Panc1 (cell line): ENCODE data around the gene DTWD1. TPM values are rescaled to one million over a fixed set of nuclear protein-coding genes. Genes with fewer than 3 reads are reported as not detected.
"Not testable (repeated sequence)": the region's sequence is repeated elsewhere in the genome, so short reads cannot be mapped to it uniquely, and the experiment has no call there.

Experiments
- ATAC-seq: fragments of 200-7000 bp; cut with Tn5 transposase; 2 replicates; pipeline ENCODE4 v1.9.1; 2020; ENCODE audit warnings: mild to moderate bottlenecking, moderate library complexity
- BruUV-seq: library from RNA; stranded (reverse); fragments of 400-500 nt; replicated peaks from 2 replicates; lab custom pipeline; 2021; lab: Mats Ljungman, UMichigan
- CTCF ChIA-PET: fragments of 300-600 bp; sonication (Branson Sonifier 250); formaldehyde crosslinking; loops from one replicate; lab custom pipeline; 2022; ENCODE audit warnings: antibody characterized with exemption; lab: Charles Lee
- POLR2A ChIA-PET: fragments of 300-600 bp; sonication (Branson Sonifier 250); formaldehyde crosslinking; loops from one replicate; lab custom pipeline; 2022; ENCODE audit warnings: antibody characterized with exemption; lab: Charles Lee
- DNase-seq: peaks from one replicate; pipeline ENCODE4 v3.0.0-alpha.2; 2010; ENCODE audit warnings: low read depth, low spot score
- H3K27ac ChIP-seq: 2 replicates; pipeline ENCODE4 v1.5.1; 2011; ENCODE audit warnings: mild to moderate bottlenecking, low read length, inconsistent platforms
- H3K27me3 ChIP-seq: fragments of 200-500 bp; sonication (Bioruptor generic); 2 replicates; pipeline ENCODE4 v1.6.0; 2014; ENCODE audit warnings: low read length, inconsistent platforms; ENCODE audit not compliant: control insufficient read depth, insufficient read depth
- H3K36me3 ChIP-seq: fragments of 200-500 bp; sonication (Bioruptor generic); 2 replicates; pipeline ENCODE4 v1.5.1; 2014; ENCODE audit warnings: inconsistent platforms, mild to moderate bottlenecking, low read length, moderate library complexity; ENCODE audit not compliant: control insufficient read depth, insufficient read depth
- H3K4me1 ChIP-seq: 2 replicates; pipeline ENCODE4 v1.5.1; 2011; ENCODE audit warnings: inconsistent platforms, mild to moderate bottlenecking, low read length, moderate library complexity; ENCODE audit not compliant: control insufficient read depth, insufficient read depth
- H3K4me3 ChIP-seq, 2 experiments: 2 replicates each; pipeline ENCODE4 v1.5.1; 2011 to 2012; ENCODE audit warnings: low read depth in 2 of 2, low read length in 2 of 2, mild to moderate bottlenecking in 2 of 2, inconsistent platforms in 1 of 2, moderate library complexity in 1 of 2
- H3K9me3 ChIP-seq: fragments of 200-500 bp; sonication (Bioruptor generic); 2 replicates; pipeline ENCODE4 v1.5.1; 2014; ENCODE audit warnings: low read depth, mild to moderate bottlenecking, inconsistent platforms, low read length, moderate library complexity; ENCODE audit not compliant: control insufficient read depth, insufficient read depth
- CTCF ChIP-seq: fragments of 450-650 bp; IDR thresholded peaks from 2 replicates; pipeline ENCODE4 v1.5.1; 2017; ENCODE audit warnings: mild to moderate bottlenecking
- POLR2AphosphoS5 ChIP-seq: IDR thresholded peaks from 2 replicates; pipeline ENCODE4 v1.6.1; 2012; ENCODE audit warnings: mild to moderate bottlenecking, low read depth, low read length, moderate library complexity
- REST ChIP-seq, 2 experiments: IDR thresholded peaks; 2 replicates each; pipeline ENCODE4 v1.6.1; 2011 to 2012; ENCODE audit warnings: low read depth in 2 of 2, control low read depth in 1 of 2, low read length in 1 of 2, mild to moderate bottlenecking in 1 of 2, moderate library complexity in 1 of 2; ENCODE audit not compliant: insufficient read depth in 1 of 2
- SIN3A ChIP-seq: IDR thresholded peaks from 2 replicates; pipeline ENCODE4 v1.6.1; 2012; ENCODE audit warnings: low read depth, mild to moderate bottlenecking, low read length, moderate library complexity, borderline replicate concordance; ENCODE audit not compliant: insufficient read depth
- TCF7L2 ChIP-seq: IDR thresholded peaks from 2 replicates; pipeline ENCODE4 v1.6.1; 2011; ENCODE audit warnings: mild to moderate bottlenecking, low read depth, low read length, inconsistent platforms
- in situ Hi-C: cut with HindIII; loops from 2 replicates; pipeline ENCODE4 v1.10.0; 2016; ENCODE audit warnings: low sequenced_read_pairs, low pct_unique_long_range_greater_than_20kb
- intact Hi-C: fragments of 100-400 bp; cut with micrococcal nuclease; formaldehyde crosslinking; loops from one replicate; pipeline ENCODE4 v1.10.0; 2022; ENCODE audit not compliant: unreplicated experiment
- total RNA-seq: library from RNA; stranded (reverse); gene quantifications from one replicate; pipeline ENCODE4 v1.2.1, GENCODE V29; 2021; ENCODE audit not compliant: unreplicated experiment

The DTWD1 gene
- total RNA-seq, 1 experiment from 2014 or later: 19.8 TPM

- DNase-seq: no peak
- no peaks in the 10 kb centered on the region for H3K9me3 ChIP-seq
- no TSS peak for BruUV-seq
- no peaks in the 10 kb centered on the region for H3K4me1 ChIP-seq
- no peak overlapping the region for H3K27ac ChIP-seq
- ATAC-seq: no peak
- POLR2A ChIA-PET: no interaction called here
- peaks cover 2% of the 10 kb centered on the region; the same call in 1 of the 2 replicates for H3K27me3 ChIP-seq
- intact Hi-C loops: no loop called here
- no peak for TF ChIP-seq CTCF
- no peaks in the 10 kb centered on the region for H3K36me3 ChIP-seq
- in situ Hi-C loops: no loop called here
- CTCF ChIA-PET: no interaction called here
- no peak overlapping the region for H3K4me3 ChIP-seq
Measured at GRCh38 chr15:49696433-49696832, 75.6 kb downstream of the DTWD1 start.

GRCh38 chr15:49697121-49697520 is 76.3 kb downstream of the DTWD1 start:
- no TSS peak for BruUV-seq
- H3K27me3 ChIP-seq: 0 out of 2 replicates have a peak, but pooled peaks cover 2% of the 10 kb centered on the region
- TF ChIP-seq CTCF: no peak
- no peak for TF ChIP-seq SIN3A
- no peak for TF ChIP-seq POLR2AphosphoS5
- TF ChIP-seq REST (IDR thresholded peaks at IDR 0.05; ENCODE audit: insufficient read depth in 1 of 2, low read depth in 2 of 2, low read length in 1 of 2): no peak
- TF ChIP-seq TCF7L2: no peak
- in situ Hi-C loops: no loop called here
- H3K4me3 ChIP-seq: no peak overlapping the region
- CTCF ChIA-PET: no interaction called here
- H3K9me3 ChIP-seq: no peaks in the 10 kb centered on the region
- ATAC-seq: no peak
- no peak overlapping the region for H3K27ac ChIP-seq
- DNase-seq: no peak
- intact Hi-C loops: no loop called here
- no peaks in the 10 kb centered on the region for H3K4me1 ChIP-seq
- no peaks in the 10 kb centered on the region for H3K36me3 ChIP-seq
- POLR2A ChIA-PET: interaction anchor here (0.6 kb wide), 1 partner anchor 11 kb away, joined by 10 read pairs; no protein-coding TSS in a partner anchor

- ATAC-seq, DNase-seq, intact Hi-C loops, H3K4me3 ChIP-seq, BruUV-seq, H3K27me3 ChIP-seq, H3K9me3 ChIP-seq, POLR2A ChIA-PET, H3K36me3 ChIP-seq, CTCF ChIA-PET, in situ Hi-C loops, H3K27ac ChIP-seq, H3K4me1 ChIP-seq: not testable (repeated sequence)
Measured at GRCh38 chr15:49702982-49703381, 82.1 kb downstream of the DTWD1 start.

Other genes starting within 250 kb of the DTWD1 start
- gene FGF7, start 197.8 kb upstream of the DTWD1 start, total RNA-seq: not detected
- gene FAM227B, start 230 bp upstream of the DTWD1 start, total RNA-seq: 1.2 TPM